ENCODE measurements around the gene FETUB. TPM values are rescaled to one million over a fixed set of nuclear protein-coding genes. Genes with fewer than 3 reads are reported as not detected.
"Not testable (repeated sequence)": the region's sequence is repeated elsewhere in the genome, so short reads cannot be mapped to it uniquely, and the experiment has no call there.

FETUB gene
- polyA plus RNA-seq, 1 donor = not detected

DNA sequence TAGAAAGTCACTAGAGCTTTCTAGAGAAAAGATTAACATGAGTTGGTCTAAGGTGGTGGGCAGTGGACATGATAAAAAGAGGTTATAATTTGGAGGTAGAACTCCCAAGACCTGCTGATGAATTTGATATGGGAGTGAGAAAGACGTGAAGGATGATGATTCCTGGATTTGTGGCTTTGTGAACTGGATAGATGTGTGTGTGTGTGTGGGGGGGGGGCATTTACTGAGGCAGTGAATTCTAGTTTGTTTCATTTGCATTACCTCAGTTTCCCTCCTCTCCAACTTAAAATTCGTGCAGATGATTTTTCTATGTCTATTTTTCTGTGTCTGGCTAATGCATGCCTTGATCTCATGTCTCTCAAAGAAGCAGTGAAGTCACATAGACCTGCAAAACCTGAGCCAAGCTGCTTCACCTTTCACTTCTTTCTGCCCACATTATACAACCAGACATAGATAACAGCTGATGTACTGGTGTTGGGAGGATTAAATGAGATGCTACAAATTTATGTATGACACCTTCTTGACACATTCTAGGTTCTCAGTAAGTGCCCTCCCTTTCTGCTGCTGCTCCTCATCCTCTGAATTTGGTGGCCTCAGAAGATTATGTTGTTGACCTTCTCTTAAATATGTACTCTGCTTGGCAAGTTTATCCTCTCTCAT lies 17.4 kb upstream of the FETUB start:
- H3K27me3 ChIP-seq (ENCODE audit: control insufficient read depth, insufficient read depth, low read length) = peaks cover 3% of the 10 kb centered on the region
- H3K4me3 ChIP-seq (ENCODE audit: low read length) = no peak overlapping the region
- WGBS (ENCODE audit: insufficient coverage, low lambda C conversion rate) = 86% methylated on average over 1 of the region's 2 CpGs
- no peaks in the 10 kb centered on the region for H3K4me1 ChIP-seq (ENCODE audit: control insufficient read depth, insufficient read depth, low read length)
- no peak for DNase-seq
- no peaks in the 10 kb centered on the region for H3K36me3 ChIP-seq (ENCODE audit: control insufficient read depth, insufficient read depth, low read length)
- H3K9me3 ChIP-seq (ENCODE audit: control insufficient read depth, low read depth, low read length) = no peaks in the 10 kb centered on the region
- no peak overlapping the region for H3K27ac ChIP-seq (ENCODE audit: low read length)

DNA sequence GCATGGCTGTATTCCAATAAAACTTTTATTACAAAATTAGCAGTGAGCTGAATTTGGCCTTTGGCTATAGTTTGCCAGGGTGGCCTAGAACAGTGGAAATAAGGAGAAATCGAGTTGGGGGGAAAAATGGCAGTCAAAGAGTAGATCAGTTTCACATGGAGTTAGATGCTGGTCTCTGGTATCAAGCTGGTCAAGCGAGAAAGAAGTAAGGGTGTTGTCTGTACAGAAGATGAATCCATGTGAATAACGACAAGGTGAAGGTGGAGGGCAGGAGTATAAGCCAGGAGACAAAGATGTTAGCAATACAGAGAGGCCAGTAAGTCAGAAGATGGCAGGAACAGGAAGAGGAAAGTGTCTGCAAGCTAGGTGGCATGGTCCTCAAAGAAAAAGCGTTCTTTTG lies 15.6 kb upstream of the FETUB start:
- no peak for DNase-seq
- H3K9me3 ChIP-seq (ENCODE audit: control insufficient read depth, low read depth, low read length) = no peaks in the 10 kb centered on the region
- no peak overlapping the region for H3K27ac ChIP-seq (ENCODE audit: low read length)
- H3K4me3 ChIP-seq (ENCODE audit: low read length) = no peak overlapping the region
- 82% methylated on average over 2 of the region's 4 CpGs for whole genome bisulfite sequencing (ENCODE audit: insufficient coverage, low lambda C conversion rate)
- H3K36me3 ChIP-seq (ENCODE audit: control insufficient read depth, insufficient read depth, low read length) = no peaks in the 10 kb centered on the region
- H3K27me3 ChIP-seq (ENCODE audit: control insufficient read depth, insufficient read depth, low read length) = no peaks in the 10 kb centered on the region
- H3K4me1 ChIP-seq (ENCODE audit: control insufficient read depth, insufficient read depth, low read length) = no peaks in the 10 kb centered on the region

DNA sequence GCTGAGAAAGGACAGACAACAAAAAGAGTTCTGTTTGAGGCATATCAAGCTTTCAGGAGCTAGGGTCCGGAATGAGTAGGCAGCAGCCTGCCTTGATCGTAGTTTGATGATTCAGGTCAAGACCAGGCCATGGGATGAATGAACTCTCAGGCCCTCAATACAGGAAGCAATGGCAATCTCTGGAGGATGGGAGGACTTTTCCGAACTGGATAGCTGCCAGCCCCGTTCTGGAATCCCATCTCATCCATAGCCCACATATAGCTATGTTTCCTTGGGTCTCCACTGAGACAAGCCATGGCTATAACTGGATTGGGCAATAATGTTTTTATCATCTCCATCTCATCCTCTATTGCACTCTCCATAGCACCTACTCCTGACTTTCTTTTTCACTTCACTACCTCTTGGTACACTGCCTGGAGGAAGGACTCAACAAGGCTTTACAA lies 14.6 kb upstream of the FETUB start:
- H3K27ac ChIP-seq (ENCODE audit: low read length) = no peak overlapping the region
- 100% methylated on average over 2 of the region's 4 CpGs for WGBS (ENCODE audit: insufficient coverage, low lambda C conversion rate)
- no peak for DNase-seq

DNA sequence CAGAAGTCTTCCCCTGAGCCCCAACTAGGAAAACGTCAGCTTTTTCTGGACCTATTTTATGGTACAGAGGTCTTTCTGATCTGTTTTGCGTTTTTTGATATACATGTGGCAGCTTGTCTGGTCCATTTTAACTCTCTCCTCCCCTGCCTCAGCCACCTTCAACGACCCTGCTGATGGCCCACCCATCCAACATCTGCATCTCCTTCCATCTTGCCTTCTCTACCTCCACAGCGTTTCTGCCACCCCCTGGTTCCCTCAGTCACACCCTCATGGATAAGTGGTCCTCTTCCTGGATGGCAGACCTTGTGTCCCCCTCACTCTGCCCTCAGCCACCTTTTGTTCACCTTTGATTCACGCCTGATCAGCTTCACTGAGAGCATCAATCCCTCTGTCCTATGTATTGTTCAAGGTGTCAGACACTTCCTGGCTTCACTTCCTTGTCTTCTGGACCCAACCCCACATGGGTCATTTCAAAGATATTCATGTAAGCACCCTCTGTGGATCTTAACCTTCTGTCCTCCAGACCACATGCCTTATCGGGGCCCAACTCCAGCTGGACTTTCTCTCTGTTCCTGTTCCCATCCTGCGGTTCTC lies 13.8 kb upstream of the FETUB start:
- Histone ChIP-seq H3K4me1 (ENCODE audit: control insufficient read depth, insufficient read depth, low read length) (no peaks in the 10 kb centered on the region), H3K27me3 (ENCODE audit: control insufficient read depth, insufficient read depth, low read length) (no peaks in the 10 kb centered on the region), H3K27ac (ENCODE audit: low read length) (no peak overlapping the region), H3K9me3 (ENCODE audit: control insufficient read depth, low read depth, low read length) (no peaks in the 10 kb centered on the region), H3K4me3 (ENCODE audit: low read length) (no peak overlapping the region), H3K36me3 (ENCODE audit: control insufficient read depth, insufficient read depth, low read length) (no peaks in the 10 kb centered on the region)
- WGBS (ENCODE audit: insufficient coverage, low lambda C conversion rate) = 79% methylated on average over 2 of the region's 7 CpGs
- DNase-seq = no peak

More for the DNA sequence above, 14.6 kb upstream of the FETUB start:
- H3K27me3 ChIP-seq (ENCODE audit: control insufficient read depth, insufficient read depth, low read length) = no peaks in the 10 kb centered on the region
- no peaks in the 10 kb centered on the region for H3K4me1 ChIP-seq (ENCODE audit: control insufficient read depth, insufficient read depth, low read length)
- no peaks in the 10 kb centered on the region for H3K36me3 ChIP-seq (ENCODE audit: control insufficient read depth, insufficient read depth, low read length)
- no peak overlapping the region for H3K4me3 ChIP-seq (ENCODE audit: low read length)
- H3K9me3 ChIP-seq (ENCODE audit: control insufficient read depth, low read depth, low read length) = no peaks in the 10 kb centered on the region

DNA sequence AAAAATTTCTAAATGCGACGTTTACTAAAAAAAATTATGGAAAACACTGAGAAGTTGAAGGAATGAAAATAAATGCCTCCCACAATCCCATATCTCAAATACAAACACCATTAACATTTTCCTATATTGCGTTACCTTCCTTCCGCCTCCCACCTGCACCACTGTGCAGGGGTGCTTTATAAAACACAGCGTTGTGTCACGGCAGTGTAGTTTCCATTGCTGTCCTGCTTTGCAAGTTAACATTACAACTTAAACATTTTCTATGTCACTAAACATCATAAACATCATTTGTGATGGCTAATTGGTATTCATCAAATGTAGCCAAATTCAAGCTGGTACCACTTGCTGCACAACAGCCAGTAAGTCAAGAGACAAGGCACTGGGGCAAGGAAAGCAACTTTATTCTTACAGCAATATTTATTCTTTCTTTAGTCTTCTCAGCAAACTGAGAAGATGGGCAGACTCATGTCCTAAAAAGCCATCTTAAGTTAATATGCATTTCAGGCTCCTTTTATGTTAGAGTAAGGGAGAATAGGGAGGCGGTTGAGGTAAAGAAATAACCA lies 12.3 kb upstream of the FETUB start:
- no peaks in the 10 kb centered on the region for H3K27me3 ChIP-seq (ENCODE audit: control insufficient read depth, insufficient read depth, low read length)
- no peak overlapping the region for H3K4me3 ChIP-seq (ENCODE audit: low read length)
- no peak overlapping the region for H3K27ac ChIP-seq (ENCODE audit: low read length)
- H3K4me1 ChIP-seq (ENCODE audit: control insufficient read depth, insufficient read depth, low read length) = no peaks in the 10 kb centered on the region
- DNase-seq = no peak
- no peaks in the 10 kb centered on the region for H3K9me3 ChIP-seq (ENCODE audit: control insufficient read depth, low read depth, low read length)
- WGBS (ENCODE audit: insufficient coverage, low lambda C conversion rate) = 100% methylated on average over 2 of the region's 7 CpGs
- no peaks in the 10 kb centered on the region for H3K36me3 ChIP-seq (ENCODE audit: control insufficient read depth, insufficient read depth, low read length)

DNA sequence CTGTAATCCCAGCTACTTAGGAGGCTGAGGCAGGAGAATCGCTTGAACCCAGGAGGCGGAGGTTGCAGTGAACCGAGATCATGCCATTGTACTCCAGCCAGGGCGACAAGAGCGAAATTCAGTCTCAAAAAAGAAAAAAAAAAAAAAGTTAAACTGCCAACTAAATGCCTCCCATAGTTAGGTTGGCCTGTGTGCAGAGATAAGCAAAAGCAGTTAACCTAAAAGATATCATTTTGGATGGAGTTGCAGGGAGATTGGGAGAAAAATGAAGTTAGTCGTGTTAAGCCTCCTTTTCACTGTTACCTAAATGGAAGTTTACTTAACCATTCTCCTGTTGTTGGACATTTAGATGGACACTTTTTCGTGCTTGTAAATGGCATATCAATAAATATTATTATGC lies 11.4 kb upstream of the FETUB start:
- WGBS (ENCODE audit: insufficient coverage, low lambda C conversion rate) = 60% methylated on average over 1 of the region's 7 CpGs
- Histone ChIP-seq H3K9me3 (ENCODE audit: control insufficient read depth, low read depth, low read length) (no peaks in the 10 kb centered on the region), H3K4me3 (ENCODE audit: low read length) (no peak overlapping the region), H3K27me3 (ENCODE audit: control insufficient read depth, insufficient read depth, low read length) (no peaks in the 10 kb centered on the region), H3K4me1 (ENCODE audit: control insufficient read depth, insufficient read depth, low read length) (no peaks in the 10 kb centered on the region), H3K36me3 (ENCODE audit: control insufficient read depth, insufficient read depth, low read length) (no peaks in the 10 kb centered on the region), H3K27ac (ENCODE audit: low read length) (no peak overlapping the region)
- DNase-seq = no peak

DNA sequence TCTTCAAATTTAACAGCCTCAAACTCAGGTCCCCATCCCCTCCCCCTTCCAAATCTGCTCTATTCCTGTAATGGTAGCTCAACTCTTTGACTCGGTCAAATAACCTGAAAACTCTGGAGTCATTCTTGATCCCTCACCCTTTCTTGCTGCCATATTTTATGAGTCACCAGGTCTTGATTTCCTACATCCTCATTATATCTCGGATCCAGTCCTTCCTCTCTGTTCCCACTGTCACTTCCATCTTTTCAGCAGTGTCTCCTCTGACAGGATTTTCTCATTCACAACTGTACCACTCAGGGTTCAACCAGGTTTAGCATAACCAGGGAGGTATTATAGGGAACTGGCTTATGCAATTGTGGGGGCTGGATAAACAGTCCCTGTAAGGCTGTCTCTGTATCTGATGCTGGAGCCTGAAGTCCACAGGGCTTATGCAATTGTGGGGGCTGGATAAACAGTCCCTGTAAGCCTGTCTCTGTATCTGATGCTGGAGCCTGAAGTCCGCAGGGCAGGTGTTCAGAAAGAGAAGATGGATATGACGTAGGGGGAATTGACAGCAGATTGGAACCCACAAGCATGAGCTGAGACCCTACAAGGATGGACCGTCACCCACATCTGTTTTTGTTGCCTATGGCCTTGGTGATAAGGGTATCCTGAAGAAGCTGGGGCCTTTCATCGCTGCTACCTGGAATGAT lies 9.1 kb upstream of the FETUB start:
- H3K27ac ChIP-seq (ENCODE audit: low read length) = no peak overlapping the region
- no peaks in the 10 kb centered on the region for H3K36me3 ChIP-seq (ENCODE audit: control insufficient read depth, insufficient read depth, low read length)
- H3K9me3 ChIP-seq (ENCODE audit: control insufficient read depth, low read depth, low read length) = no peaks in the 10 kb centered on the region
- 92% methylated on average over 2 of the region's 6 CpGs for WGBS (ENCODE audit: insufficient coverage, low lambda C conversion rate)
- H3K27me3 ChIP-seq (ENCODE audit: control insufficient read depth, insufficient read depth, low read length) = no peaks in the 10 kb centered on the region
- no peaks in the 10 kb centered on the region for H3K4me1 ChIP-seq (ENCODE audit: control insufficient read depth, insufficient read depth, low read length)
- no peak overlapping the region for H3K4me3 ChIP-seq (ENCODE audit: low read length)
- no peak for DNase-seq

DNA sequence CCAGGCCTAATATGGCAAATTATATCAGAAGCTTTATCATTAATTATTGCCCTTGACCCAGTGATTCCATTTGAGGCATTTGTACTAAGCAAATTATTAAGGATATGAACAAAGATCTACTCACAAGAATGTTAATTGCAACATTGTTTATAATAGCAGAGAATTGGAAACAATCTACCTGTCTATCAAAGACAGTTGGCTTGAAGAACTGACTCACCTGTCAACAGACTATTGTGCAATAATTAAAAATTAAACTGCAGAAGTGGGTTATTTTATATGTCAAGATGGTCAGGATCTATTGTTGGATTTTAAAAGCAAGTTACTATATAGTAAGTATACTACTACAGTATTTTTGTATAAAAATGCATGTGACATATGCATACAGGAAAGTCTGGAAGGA lies 6.7 kb upstream of the FETUB start:
- Histone ChIP-seq H3K36me3 (ENCODE audit: control insufficient read depth, insufficient read depth, low read length) (no peaks in the 10 kb centered on the region), H3K9me3 (ENCODE audit: control insufficient read depth, low read depth, low read length) (no peaks in the 10 kb centered on the region), H3K27ac (ENCODE audit: low read length) (no peak overlapping the region), H3K27me3 (ENCODE audit: control insufficient read depth, insufficient read depth, low read length) (no peaks in the 10 kb centered on the region), H3K4me3 (ENCODE audit: low read length) (no peak overlapping the region), H3K4me1 (ENCODE audit: control insufficient read depth, insufficient read depth, low read length) (no peaks in the 10 kb centered on the region)
- no peak for DNase-seq

DNA sequence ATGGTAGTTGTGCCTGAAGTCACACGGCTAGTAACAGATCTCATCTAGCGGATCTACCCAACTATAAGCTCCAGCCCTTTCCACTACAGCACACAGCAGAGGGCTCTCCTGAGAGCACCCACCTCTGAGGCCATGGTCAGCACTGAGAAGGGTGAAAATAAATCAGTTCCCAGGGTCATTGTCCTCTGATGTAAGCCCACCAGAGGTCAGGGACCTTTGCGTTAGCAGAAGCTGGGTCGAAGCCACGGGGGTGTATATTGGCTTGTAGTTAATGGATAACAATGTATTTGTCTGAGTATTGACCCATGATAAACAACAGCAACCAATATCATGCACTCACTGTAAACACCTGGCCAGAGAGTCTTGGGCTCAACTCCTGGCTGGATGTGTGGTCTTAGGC lies 6.0 kb upstream of the FETUB start:
- no CpG with 5 or more reads among the region's 5 CpGs for WGBS (ENCODE audit: insufficient coverage, low lambda C conversion rate)
- not testable (repeated sequence) for H3K36me3 ChIP-seq (ENCODE audit: control insufficient read depth, insufficient read depth, low read length); H3K9me3 ChIP-seq (ENCODE audit: control insufficient read depth, low read depth, low read length)

DNA sequence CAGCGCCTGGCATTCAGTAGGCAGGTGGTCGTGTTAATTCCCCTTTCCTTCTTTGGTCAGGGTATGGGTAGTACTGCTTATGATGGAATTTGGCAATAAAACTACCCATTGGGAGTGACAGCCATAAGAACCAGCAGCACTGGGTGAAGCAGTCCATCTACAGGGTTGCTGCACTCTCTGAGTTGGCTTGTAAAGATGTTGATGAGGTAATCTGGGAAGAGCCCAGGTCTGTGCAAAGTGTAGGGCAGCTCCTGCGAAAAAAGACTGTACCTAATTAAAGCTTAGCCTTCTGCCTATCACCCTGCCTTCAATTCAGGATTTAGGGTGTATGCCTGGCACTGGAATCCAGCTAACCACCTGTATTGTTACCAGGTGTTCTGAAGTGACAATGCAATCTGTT lies 4.7 kb upstream of the FETUB start:
- DNase-seq = no peak
- H3K27me3 ChIP-seq (ENCODE audit: control insufficient read depth, insufficient read depth, low read length) = no peaks in the 10 kb centered on the region
- no peaks in the 10 kb centered on the region for H3K4me1 ChIP-seq (ENCODE audit: control insufficient read depth, insufficient read depth, low read length)
- no peaks in the 10 kb centered on the region for H3K36me3 ChIP-seq (ENCODE audit: control insufficient read depth, insufficient read depth, low read length)
- H3K27ac ChIP-seq (ENCODE audit: low read length) = no peak overlapping the region
- H3K9me3 ChIP-seq (ENCODE audit: control insufficient read depth, low read depth, low read length) = no peaks in the 10 kb centered on the region
- no CpG with 5 or more reads among the region's 3 CpGs for WGBS (ENCODE audit: insufficient coverage, low lambda C conversion rate)
- no peak overlapping the region for H3K4me3 ChIP-seq (ENCODE audit: low read length)

More for the DNA sequence above, 6.0 kb upstream of the FETUB start:
- not testable (repeated sequence) for H3K4me1 ChIP-seq (ENCODE audit: control insufficient read depth, insufficient read depth, low read length); H3K27ac ChIP-seq (ENCODE audit: low read length); H3K4me3 ChIP-seq (ENCODE audit: low read length); DNase-seq; H3K27me3 ChIP-seq (ENCODE audit: control insufficient read depth, insufficient read depth, low read length)

All from large intestine (tissue), 3 donors.